ENCODE measurements around the gene RBM4B. TPM values are rescaled to one million over a fixed set of nuclear protein-coding genes. Genes with fewer than 3 reads are reported as not detected.

Gene RBM4B
- total and polyA plus RNA-seq, 2 of the 4 experiments (the other 2 are of a cell fraction), result 23.1 to 26.7 TPM

GRCh38 chr11:66719111-66719872 lies 41.6 kb upstream of the RBM4B start:
- no peak overlapping the region for H3K4me3 ChIP-seq (ENCODE audit: insufficient read depth, low read depth, low read length)
- in situ Hi-C loops (cut with MboI; ENCODE audit: low sequenced_read_pairs) (no loop called here), intact Hi-C loops (cut with micrococcal nuclease) (no loop called here), dilution Hi-C loops (cut with HindIII; ENCODE audit: low sequenced_read_pairs, unreplicated experiment) (no loop called here)
- no peak for TF ChIP-seq MXI1 (IDR thresholded peaks at IDR 0.05; ENCODE audit: borderline replicate concordance, low read depth, low read length)
- no peak for TF ChIP-seq ELK1 (IDR thresholded peaks at IDR 0.05; ENCODE audit: borderline replicate concordance, low read depth, low read length)
- no peak for TF ChIP-seq RAD21 (IDR thresholded peaks at IDR 0.05; ENCODE audit: low read length)
- TF ChIP-seq CEBPB (IDR thresholded peaks at IDR 0.05; ENCODE audit: low read depth, low read length), result no peak
- no peak for TF ChIP-seq RCOR1 (IDR thresholded peaks at IDR 0.05; ENCODE audit: insufficient replicate concordance, low read length)
- TF ChIP-seq BHLHE40 (IDR thresholded peaks at IDR 0.05; ENCODE audit: low read depth, low read length), result no peak
- no peak for TF ChIP-seq CHD1 (IDR thresholded peaks at IDR 0.05; ENCODE audit: low read depth, low read length)
- TF ChIP-seq NFE2L2 (IDR thresholded peaks at IDR 0.05; ENCODE audit: low read depth, low read length), result no peak
- H4K8ac ChIP-seq (ENCODE audit: low read depth in 2 of 2, low read length in 2 of 2), result no peak overlapping the region
- no peaks in the 10 kb centered on the region for H3K36me3 ChIP-seq (ENCODE audit: control insufficient read depth, insufficient read depth, low read length)
- no peak overlapping the region for H3K23ac ChIP-seq (ENCODE audit: low read depth, low read length)
- H3K4me1 ChIP-seq (ENCODE audit: control insufficient read depth, insufficient read depth, low read length), result peaks cover 2% of the 10 kb centered on the region; the same call in 1 of the 2 replicates
- 80% methylated on average over 2 of the region's 8 CpGs; no CpG with 5 or more reads in 1 of the 2 experiments for WGBS, 2 experiments (ENCODE audit: extremely low coverage in 2 of 2, insufficient read length in 1 of 2)
- peak overlapping the region; percentile 65 for H2AK9ac ChIP-seq (replicated peaks; ENCODE audit: low read depth, low read length, poor library complexity)
- no peak overlapping the region for H4K91ac ChIP-seq (ENCODE audit: insufficient read depth, low read depth, low read length)
- no peak overlapping the region for H3K27ac ChIP-seq (ENCODE audit: insufficient read depth, low read length)
- H3K9me1 ChIP-seq (ENCODE audit: insufficient read depth, low read length), result no peaks in the 10 kb centered on the region; the same call in 1 of the 2 replicates
- DNase-seq, result no peak
- no peak overlapping the region for H2AK5ac ChIP-seq (ENCODE audit: low read depth, low read length)
- ChIA-PET CTCF (no interaction called here), POLR2A (ENCODE audit: unreplicated experiment) (no interaction called here)
- no TSS peak for BruUV-seq (replicated peaks)
- H3K79me1 ChIP-seq (ENCODE audit: low read depth in 1 of 2, low read length in 2 of 2), result no peaks in the 10 kb centered on the region
- no peak overlapping the region for H2BK120ac ChIP-seq (ENCODE audit: low read depth, low read length)
- H3K56ac ChIP-seq (ENCODE audit: extremely low read depth, insufficient read depth, low read length), result no peak overlapping the region
- H3K9ac ChIP-seq (ENCODE audit: low read depth, low read length), result no peak overlapping the region
- no peak overlapping the region for H3K14ac ChIP-seq (replicated peaks; ENCODE audit: low read depth, low read length)
- no peak overlapping the region for H3K18ac ChIP-seq (ENCODE audit: low read depth, low read length)
- H2BK15ac ChIP-seq (ENCODE audit: low read depth, low read length), result no peak overlapping the region
- no peak for ATAC-seq (ENCODE audit: low read depth)
- H4K20me1 ChIP-seq (ENCODE audit: insufficient read depth, low read length), result no peaks in the 10 kb centered on the region
- H4K5ac ChIP-seq (ENCODE audit: low read depth, low read length), result no peak overlapping the region
- peaks cover 26% of the 10 kb centered on the region; the same call in 1 of the 2 replicates for H3K27me3 ChIP-seq (ENCODE audit: control insufficient read depth, insufficient read depth, low read length)
- H3K4me2 ChIP-seq (ENCODE audit: low read depth, low read length), result no peak overlapping the region
- H2BK5ac ChIP-seq (ENCODE audit: low read depth, low read length, poor library complexity, severe bottlenecking), result no peak overlapping the region
- no peak overlapping the region for H3K4ac ChIP-seq (ENCODE audit: low read depth, low read length)
- no peak overlapping the region for H2BK20ac ChIP-seq (ENCODE audit: low read depth, low read length)
- peak overlapping the region; percentile 24 for H2AFZ ChIP-seq (replicated peaks; ENCODE audit: low read length, poor library complexity)
- H3K9me3 ChIP-seq (ENCODE audit: control insufficient read depth, insufficient read depth, low read length), result no peaks in the 10 kb centered on the region
